HFF-Myc (cell line): ENCODE results near the gene MAGI1.

Experiments used
- DNase-seq: peaks from one replicate; pipeline ENCODE4 v3.0.0-alpha.2; 2011; ENCODE audit warnings: low read depth; ENCODE audit errors: extremely low read depth
- H3K4me3 ChIP-seq: replicated peaks from 2 replicates; pipeline ENCODE4 v1.5.1; 2011; ENCODE audit warnings: low read depth, mild to moderate bottlenecking, control low read depth, low read length
- CTCF ChIP-seq: IDR thresholded peaks from 2 replicates; pipeline ENCODE4 v1.5.1; 2012; ENCODE audit warnings: mild to moderate bottlenecking, low read depth, low read length, control low read depth; ENCODE audit errors: missing control alignments

The MAGI1 gene

GRCh38 chr3:65497236-65497635, 541.5 kb downstream of the MAGI1 start:
- no peak for TF ChIP-seq CTCF
- DNase-seq = no peak

GRCh38 chr3:65493938-65494337, 544.8 kb downstream of the MAGI1 start:
- no peak overlapping the region for H3K4me3 ChIP-seq
- no peak for DNase-seq

More at GRCh38 chr3:65497236-65497635, 541.5 kb downstream of the MAGI1 start:
- H3K4me3 ChIP-seq = no peak overlapping the region

GRCh38 chr3:65493371-65493882, 545.3 kb downstream of the MAGI1 start:
- no peak overlapping the region for H3K4me3 ChIP-seq
- no peak for DNase-seq
- no peak for TF ChIP-seq CTCF

More at GRCh38 chr3:65493938-65494337, 544.8 kb downstream of the MAGI1 start:
- TF ChIP-seq CTCF = no peak

GRCh38 chr3:65492249-65492648, 546.5 kb downstream of the MAGI1 start:
- no peak for DNase-seq
- TF ChIP-seq CTCF = no peak
- no peak overlapping the region for H3K4me3 ChIP-seq

GRCh38 chr3:65490114-65490513, 548.6 kb downstream of the MAGI1 start:
- DNase-seq = no peak
- no peak overlapping the region for H3K4me3 ChIP-seq
- no peak for TF ChIP-seq CTCF

- no peak overlapping the region for H3K4me3 ChIP-seq
- no peak for DNase-seq
- TF ChIP-seq CTCF = no peak
Measured at GRCh38 chr3:65489253-65489652, 549.5 kb downstream of the MAGI1 start.
